ENCODE data around the gene GIT2.

Gene GIT2

GRCh38 chr12:109995686-109996482 lies at the start of gene GIT2:
GIT2 (minus strand) TSS chr12:109996368; CDS start chr12:109996224, 144 bp downstream.
- Mint-ChIP-seq H3K4me1 (ENCODE audit: low read depth) (peaks cover 52% of the 10 kb centered on the region), H3K27ac (peak within 1 kb of the TSS; percentile 93), H3K4me3 (peak within 1 kb of the TSS; percentile 92), H3K36me3 (ENCODE audit: low read depth) (peaks cover 12% of the 10 kb centered on the region), H3K27me3 (ENCODE audit: low read depth) (no peaks in the 10 kb centered on the region), H3K9me3 (no peaks in the 10 kb centered on the region)

- no peaks in the 10 kb centered on the region for H3K9me3 Mint-ChIP-seq
- peak overlapping the region; percentile 70 for H3K27ac Mint-ChIP-seq
- H3K4me1 Mint-ChIP-seq (ENCODE audit: low read depth) = peaks cover 49% of the 10 kb centered on the region
- H3K36me3 Mint-ChIP-seq (ENCODE audit: low read depth) = peaks cover 31% of the 10 kb centered on the region
- H3K4me3 Mint-ChIP-seq = no peak overlapping the region
- no peaks in the 10 kb centered on the region for H3K27me3 Mint-ChIP-seq (ENCODE audit: low read depth)
Observed at GRCh38 chr12:110042264-110042663, 46.1 kb upstream of the GIT2 start.

GRCh38 chr12:110039085-110039807 lies 43.1 kb upstream of the GIT2 start:
- H3K9me3 Mint-ChIP-seq = no peaks in the 10 kb centered on the region
- H3K27ac Mint-ChIP-seq = peak overlapping the region; percentile 86
- peaks cover 49% of the 10 kb centered on the region for H3K36me3 Mint-ChIP-seq (ENCODE audit: low read depth)
- H3K4me3 Mint-ChIP-seq = peak overlapping the region; percentile 46
- H3K4me1 Mint-ChIP-seq (ENCODE audit: low read depth) = peaks cover 46% of the 10 kb centered on the region
- no peaks in the 10 kb centered on the region for H3K27me3 Mint-ChIP-seq (ENCODE audit: low read depth)

GRCh38 chr12:110038741-110039084 lies 42.5 kb upstream of the GIT2 start:
- H3K36me3 Mint-ChIP-seq (ENCODE audit: low read depth) = peaks cover 54% of the 10 kb centered on the region
- H3K9me3 Mint-ChIP-seq = no peaks in the 10 kb centered on the region
- peak overlapping the region; percentile 86 for H3K27ac Mint-ChIP-seq
- H3K4me1 Mint-ChIP-seq (ENCODE audit: low read depth) = peaks cover 46% of the 10 kb centered on the region
- H3K27me3 Mint-ChIP-seq (ENCODE audit: low read depth) = no peaks in the 10 kb centered on the region
- no peak overlapping the region for H3K4me3 Mint-ChIP-seq

GRCh38 chr12:110037315-110037714 lies 41.1 kb upstream of the GIT2 start:
- Mint-ChIP-seq H3K9me3 (no peaks in the 10 kb centered on the region), H3K4me3 (no peak overlapping the region), H3K36me3 (ENCODE audit: low read depth) (peaks cover 56% of the 10 kb centered on the region), H3K27ac (no peak overlapping the region), H3K4me1 (ENCODE audit: low read depth) (peaks cover 38% of the 10 kb centered on the region), H3K27me3 (ENCODE audit: low read depth) (no peaks in the 10 kb centered on the region)

- H3K4me3 Mint-ChIP-seq = no peak overlapping the region
- no peaks in the 10 kb centered on the region for H3K27me3 Mint-ChIP-seq (ENCODE audit: low read depth)
- H3K9me3 Mint-ChIP-seq = no peaks in the 10 kb centered on the region
- H3K4me1 Mint-ChIP-seq (ENCODE audit: low read depth) = peaks cover 28% of the 10 kb centered on the region
- H3K36me3 Mint-ChIP-seq (ENCODE audit: low read depth) = peaks cover 53% of the 10 kb centered on the region
- no peak overlapping the region for H3K27ac Mint-ChIP-seq
Observed at GRCh38 chr12:110035534-110036104, 39.5 kb upstream of the GIT2 start.

GRCh38 chr12:110033888-110034287 lies 37.7 kb upstream of the GIT2 start:
- H3K27ac Mint-ChIP-seq = no peak overlapping the region
- no peak overlapping the region for H3K4me3 Mint-ChIP-seq
- H3K36me3 Mint-ChIP-seq (ENCODE audit: low read depth) = peaks cover 48% of the 10 kb centered on the region
- H3K9me3 Mint-ChIP-seq = no peaks in the 10 kb centered on the region
- H3K4me1 Mint-ChIP-seq (ENCODE audit: low read depth) = peaks cover 14% of the 10 kb centered on the region
- H3K27me3 Mint-ChIP-seq (ENCODE audit: low read depth) = no peaks in the 10 kb centered on the region

GRCh38 chr12:110029290-110029815 lies 33.2 kb upstream of the GIT2 start:
- peaks cover 11% of the 10 kb centered on the region for H3K4me1 Mint-ChIP-seq (ENCODE audit: low read depth)
- peaks cover 46% of the 10 kb centered on the region for H3K36me3 Mint-ChIP-seq (ENCODE audit: low read depth)
- H3K27me3 Mint-ChIP-seq (ENCODE audit: low read depth) = no peaks in the 10 kb centered on the region
- H3K27ac Mint-ChIP-seq = no peak overlapping the region
- no peak overlapping the region for H3K4me3 Mint-ChIP-seq
- no peaks in the 10 kb centered on the region for H3K9me3 Mint-ChIP-seq

- no peak overlapping the region for H3K27ac Mint-ChIP-seq
- no peaks in the 10 kb centered on the region for H3K9me3 Mint-ChIP-seq
- no peaks in the 10 kb centered on the region for H3K27me3 Mint-ChIP-seq (ENCODE audit: low read depth)
- H3K4me3 Mint-ChIP-seq = no peak overlapping the region
- H3K36me3 Mint-ChIP-seq (ENCODE audit: low read depth) = peaks cover 41% of the 10 kb centered on the region
- peaks cover 15% of the 10 kb centered on the region for H3K4me1 Mint-ChIP-seq (ENCODE audit: low read depth)
Observed at GRCh38 chr12:110028323-110028722, 32.2 kb upstream of the GIT2 start.

- no peak overlapping the region for H3K27ac Mint-ChIP-seq
- no peak overlapping the region for H3K4me3 Mint-ChIP-seq
- H3K4me1 Mint-ChIP-seq (ENCODE audit: low read depth) = peaks cover 18% of the 10 kb centered on the region
- no peaks in the 10 kb centered on the region for H3K9me3 Mint-ChIP-seq
- H3K27me3 Mint-ChIP-seq (ENCODE audit: low read depth) = no peaks in the 10 kb centered on the region
- H3K36me3 Mint-ChIP-seq (ENCODE audit: low read depth) = peaks cover 52% of the 10 kb centered on the region
Observed at GRCh38 chr12:110024051-110024450, 27.9 kb upstream of the GIT2 start.

GRCh38 chr12:110023059-110023980 lies 27.2 kb upstream of the GIT2 start:
- Mint-ChIP-seq H3K9me3 (no peaks in the 10 kb centered on the region), H3K36me3 (ENCODE audit: low read depth) (peaks cover 54% of the 10 kb centered on the region), H3K27me3 (ENCODE audit: low read depth) (no peaks in the 10 kb centered on the region), H3K4me1 (ENCODE audit: low read depth) (peaks cover 17% of the 10 kb centered on the region), H3K27ac (no peak overlapping the region), H3K4me3 (no peak overlapping the region)

GRCh38 chr12:110020956-110021355 lies 24.8 kb upstream of the GIT2 start:
- H3K4me3 Mint-ChIP-seq = no peak overlapping the region
- peaks cover 15% of the 10 kb centered on the region for H3K4me1 Mint-ChIP-seq (ENCODE audit: low read depth)
- no peaks in the 10 kb centered on the region for H3K27me3 Mint-ChIP-seq (ENCODE audit: low read depth)
- H3K36me3 Mint-ChIP-seq (ENCODE audit: low read depth) = peaks cover 50% of the 10 kb centered on the region
- H3K9me3 Mint-ChIP-seq = no peaks in the 10 kb centered on the region
- H3K27ac Mint-ChIP-seq = no peak overlapping the region

GRCh38 chr12:110015132-110015531 lies 19.0 kb upstream of the GIT2 start:
- H3K9me3 Mint-ChIP-seq = no peaks in the 10 kb centered on the region
- no peaks in the 10 kb centered on the region for H3K27me3 Mint-ChIP-seq (ENCODE audit: low read depth)
- H3K36me3 Mint-ChIP-seq (ENCODE audit: low read depth) = peaks cover 38% of the 10 kb centered on the region
- H3K4me3 Mint-ChIP-seq = peak overlapping the region; percentile 70
- H3K27ac Mint-ChIP-seq = peak overlapping the region; percentile 88
- H3K4me1 Mint-ChIP-seq (ENCODE audit: low read depth) = peaks cover 41% of the 10 kb centered on the region

- Mint-ChIP-seq H3K27me3 (ENCODE audit: low read depth) (no peaks in the 10 kb centered on the region), H3K36me3 (ENCODE audit: low read depth) (peaks cover 29% of the 10 kb centered on the region), H3K4me1 (ENCODE audit: low read depth) (peaks cover 52% of the 10 kb centered on the region), H3K9me3 (no peaks in the 10 kb centered on the region), H3K27ac (peak overlapping the region; percentile 55), H3K4me3 (no peak overlapping the region)
Observed at GRCh38 chr12:110012659-110013058, 16.5 kb upstream of the GIT2 start.

All from T-helper 1 cell treated with Interleukin-12 subunit alpha and Interleukin-12 subunit beta and Interleukin-4 antibody, amounts not matched to agents 30 μg/mL and 1 μg/mL, for 36 hours (primary cell).